HepG2 (cell line): ENCODE data around the gene GP9. TPM values are rescaled to one million over a fixed set of nuclear protein-coding genes. Genes with fewer than 3 reads are reported as not detected.
"Not testable (repeated sequence)": the region's sequence is repeated elsewhere in the genome, so short reads cannot be mapped to it uniquely, and the experiment has no call there.

Experiments used
- ATAC-seq: fragments of 200-7000 bp; cut with Tn5 transposase; 3 replicates; pipeline ENCODE4 v1.9.1; 2020; ENCODE audit warnings: mild to moderate bottlenecking, moderate library complexity
- BruUV-seq: library from RNA; stranded (reverse); fragments of 400-500 nt; replicated peaks from 2 replicates; lab custom pipeline; 2021; lab: Mats Ljungman, UMichigan
- CTCF ChIA-PET: fragments of 300-600 bp; formaldehyde crosslinking; extraction: SDS; loops from one replicate; lab custom pipeline; 2021; ENCODE audit warnings: low total read pairs, inconsistent platforms, low intra/inter-chr PET ratio; lab: Yijun Ruan, JAX
- POLR2A ChIA-PET: fragments of 350-600 bp; sonication (Branson Sonifier 250); formaldehyde crosslinking; loops from one replicate; lab custom pipeline; 2020; ENCODE audit warnings: antibody characterized with exemption, inconsistent platforms; lab: Yijun Ruan, JAX
- DNase-seq: peaks from one replicate; pipeline ENCODE4 v3.0.0-alpha.2; 2015; ENCODE audit warnings: low spot score
- FAIRE-seq: peaks from 3 replicates; lab custom pipeline; 2011; peaks lifted over from hg19 to GRCh38; lab: Jason Lieb, UNC
- H2AFZ ChIP-seq: one replicate; pipeline ENCODE4 v1.6.1; 2011; ENCODE audit warnings: low read length, inconsistent platforms
- H3K27ac ChIP-seq: fragments of 300-600 bp; 3 replicates; pipeline ENCODE4 v1.8.0; 2011; ENCODE audit warnings: mixed run types, mild to moderate bottlenecking, mixed read lengths, low read length, inconsistent platforms; ENCODE audit not compliant: insufficient read depth; ENCODE audit errors: extremely low read length
- H3K27me3 ChIP-seq, 2 experiments: fragments of 200-600 bp in 1 of 2; 2 replicates in 1 of 2; 3 replicates in 1 of 2; pipeline versions ENCODE4 v1.6.0 to v1.8.0; 2011; ENCODE audit warnings: low read length in 2 of 2, mild to moderate bottlenecking in 2 of 2, moderate library complexity in 2 of 2, inconsistent platforms in 1 of 2; ENCODE audit not compliant: insufficient read depth in 2 of 2, control insufficient read depth in 1 of 2
- H3K36me3 ChIP-seq, 2 experiments: fragments of 200-600 bp in 1 of 2; replicated peaks in 1 of 2; 2 replicates in 1 of 2; 3 replicates in 1 of 2; pipeline versions ENCODE4 v1.5.1 to v1.8.0; 2011; ENCODE audit warnings: low read length in 2 of 2, inconsistent platforms in 1 of 2; ENCODE audit not compliant: insufficient read depth in 2 of 2, control insufficient read depth in 1 of 2
- H3K4me1 ChIP-seq: 2 replicates; pipeline ENCODE4 v1.5.1; 2012; ENCODE audit warnings: low read length, inconsistent platforms; ENCODE audit not compliant: insufficient read depth
- H3K4me2 ChIP-seq: 2 replicates; pipeline ENCODE4 v1.6.0; 2011; ENCODE audit warnings: low read depth, low read length, inconsistent platforms
- H3K4me3 ChIP-seq, 3 experiments: fragments of 200-600 bp in 1 of 3; sonication (generic), shearing (Covaris generic) in 1 of 3; replicated peaks in 1 of 3; 2 replicates each; pipeline ENCODE4 v1.5.1; 2011 to 2016; ENCODE audit warnings: low read length in 3 of 3, inconsistent platforms in 2 of 3, low read depth in 2 of 3, mild to moderate bottlenecking in 2 of 3, control low read depth in 1 of 3, mixed read lengths in 1 of 3; ENCODE audit not compliant: insufficient read depth in 1 of 3
- H3K79me2 ChIP-seq: one replicate; pipeline ENCODE4 v1.6.1; 2011; ENCODE audit warnings: low read length, inconsistent platforms; ENCODE audit not compliant: insufficient read depth
- H3K9ac ChIP-seq: 2 replicates; pipeline ENCODE4 v1.6.0; 2011; ENCODE audit warnings: mild to moderate bottlenecking, low read depth, low read length, inconsistent platforms; ENCODE audit not compliant: insufficient read depth
- H3K9me3 ChIP-seq: 2 replicates; pipeline ENCODE4 v1.5.1; 2012; ENCODE audit warnings: mild to moderate bottlenecking, low read length
- H4K20me1 ChIP-seq: 2 replicates; pipeline ENCODE4 v1.6.0; 2011; ENCODE audit warnings: inconsistent platforms, mild to moderate bottlenecking, low read length, moderate library complexity; ENCODE audit not compliant: insufficient read depth
- NFYB ChIP-seq: sonication (generic); formaldehyde crosslinking; IDR thresholded peaks from 2 replicates; pipeline ENCODE4 v1.4.0; 2020; ENCODE audit warnings: missing genetic modification reagents
- NFYC ChIP-seq: IDR thresholded peaks from 2 replicates; pipeline ENCODE4 v1.6.1; 2016; ENCODE audit warnings: missing genetic modification reagents, missing compliant biosample characterization
- ZFP36L2 ChIP-seq: sonication (generic); formaldehyde crosslinking; IDR thresholded peaks from 2 replicates; pipeline ENCODE4 v1.4.0; 2020; ENCODE audit warnings: missing genetic modification reagents
- WGBS: methylation state at CpG from one replicate; pipeline ENCODE4 v1.1.6; 2017; ENCODE audit warnings: low lambda C conversion rate; 5-methylcytosine and 5-hydroxymethylcytosine counted together
- in situ Hi-C: cut with HindIII; loops from 2 replicates; pipeline ENCODE4 v1.10.0; 2017; ENCODE audit warnings: low pct_unique_long_range_greater_than_20kb; ENCODE audit not compliant: extremely low pct_ligation_motif_present
- intact Hi-C: fragments of 100-400 bp; cut with micrococcal nuclease; formaldehyde crosslinking; loops from one replicate; pipeline ENCODE4 v1.10.0; 2022; ENCODE audit not compliant: unreplicated experiment
- polyA plus RNA-seq, 8 experiments: library from polyadenylated mRNA; depleted of rRNA in 3 of 8; stranded (reverse) in 7 of 8; unstranded in 1 of 8; fragments of >200 nt; fragmentation: Illumina TruSeq in 4 of 8; extraction: Trizol in 4 of 8; gene quantifications; 2 replicates each; pipeline versions ENCODE4 v1.2.1 to v1.2.3, GENCODE V29; 2011 to 2016; ENCODE audit warnings: low read depth in 4 of 8, missing spikeins in 1 of 8, mixed read lengths in 1 of 8; ENCODE audit not compliant: insufficient read depth in 1 of 8
- total RNA-seq, 5 experiments: library from RNA; depleted of rRNA; stranded (reverse); fragments of >200 nt; fragmentation: Illumina TruSeq; extraction: Trizol; gene quantifications; 2 replicates each; pipeline ENCODE4 v1.2.3, GENCODE V29; 2016; ENCODE audit warnings: low read depth in 1 of 5

The GP9 gene
- total and polyA plus RNA-seq, 2 of the 13 experiments (the other 11 are each of a cell fraction or from before 2014, with no cell fraction given): not detected

DNA sequence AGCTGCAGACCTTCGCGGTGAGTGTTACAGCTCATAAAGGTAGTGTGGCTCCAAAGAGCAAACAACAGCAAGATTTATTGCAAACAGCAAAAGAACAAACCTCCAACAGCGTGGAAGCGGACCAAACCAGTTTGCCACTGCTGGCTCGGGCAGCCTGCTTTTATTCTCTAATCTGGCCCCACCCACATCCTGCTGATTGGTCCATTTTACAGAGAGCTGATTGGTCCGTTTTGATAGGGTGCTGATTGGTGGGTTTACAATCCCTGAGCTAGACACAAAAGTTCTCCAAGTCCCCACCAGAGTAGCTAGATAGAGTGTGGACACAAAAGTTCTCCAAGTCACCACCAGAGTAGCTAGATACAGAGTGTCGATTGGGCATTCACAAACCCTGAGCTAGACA, 7.1 kb downstream of the GP9 start:
- TF ChIP-seq NFYB (CRISPR knock-in tag) (peak; percentile 71), NFYC (CRISPR knock-in tag) (peak; percentile 60)
- TF ChIP-seq, all 625 proteins: peak for 2; not testable (repeated sequence) for 623
- H3K9ac ChIP-seq, CTCF ChIA-PET, intact Hi-C loops, BruUV-seq, H3K9me3 ChIP-seq, H2AFZ ChIP-seq, H3K27ac ChIP-seq, H4K20me1 ChIP-seq, H3K36me3 ChIP-seq, ATAC-seq, FAIRE-seq, H3K4me1 ChIP-seq, H3K79me2 ChIP-seq, in situ Hi-C loops, POLR2A ChIA-PET, H3K4me3 ChIP-seq, H3K4me2 ChIP-seq: not testable (repeated sequence)
- peaks cover 1 to 32% of the 10 kb centered on the region in 2 experiments; a peak in 3 of 5 replicates for H3K27me3 ChIP-seq
- DNase-seq: peak; percentile 22
- WGBS: 60% methylated on average over 7 of the region's 7 CpGs

DNA sequence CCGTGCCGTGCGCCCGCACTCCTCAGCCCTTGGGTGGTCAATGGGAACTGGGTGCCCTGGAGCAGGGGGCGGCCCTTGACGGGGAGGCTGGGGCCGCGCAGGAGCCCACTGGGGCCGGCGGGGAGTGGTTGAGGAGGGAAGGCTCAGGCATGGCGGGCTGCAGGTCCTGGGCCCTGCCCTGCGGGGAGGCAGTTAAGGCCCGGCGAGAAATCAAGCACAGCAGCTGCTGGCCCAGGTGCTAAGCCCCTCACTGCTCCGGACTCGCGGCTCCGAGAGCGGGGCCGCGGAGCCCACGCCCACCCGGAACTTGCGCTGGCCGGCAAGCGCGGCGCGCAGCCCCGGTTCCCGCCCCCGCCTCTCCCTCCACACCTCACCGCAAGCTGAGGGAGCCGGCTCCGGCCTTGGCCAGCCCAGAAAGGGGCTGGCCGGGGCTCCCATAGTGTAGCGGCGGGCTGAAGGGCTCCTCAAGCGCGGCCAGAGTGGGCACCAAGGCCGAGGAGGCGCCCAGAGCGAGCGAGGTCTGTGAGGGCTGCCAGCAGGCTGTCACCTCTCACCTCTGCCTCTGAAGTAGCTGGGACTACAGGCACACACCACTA, 7.8 kb downstream of the GP9 start:
- TF ChIP-seq ZFP36L2: no peak
- WGBS: 69% methylated on average over 27 of the region's 44 CpGs
- no TSS peak for BruUV-seq
- Histone ChIP-seq H4K20me1 (no peaks in the 10 kb centered on the region), H3K27me3 (peaks cover 1 to 27% of the 10 kb centered on the region in 2 experiments; a peak in 4 of 5 replicates), H3K9ac (no peak overlapping the region), H3K79me2 (no peaks in the 10 kb centered on the region), H3K4me1 (0 out of 2 replicates have a peak, but pooled peaks cover 7% of the 10 kb centered on the region), H3K27ac (no peak overlapping the region), H3K4me2 (no peak overlapping the region), H3K9me3 (no peaks in the 10 kb centered on the region), H2AFZ (no peak overlapping the region), H3K4me3 (no peak overlapping the region), H3K36me3 (no peaks in the 10 kb centered on the region)
- POLR2A ChIA-PET: interaction anchor here (0.6 kb wide), 1 partner anchor 144 kb away, joined by 4 read pairs; no protein-coding TSS in a partner anchor
- CTCF ChIA-PET: no interaction called here
- no peak for ATAC-seq
- no peak for FAIRE-seq
- in situ Hi-C loops (no loop called here), intact Hi-C loops (no loop called here)
- DNase-seq: no peak
